HCT116 (cell line): ENCODE measurements around the gene C4BPB. TPM values are rescaled to one million over a fixed set of nuclear protein-coding genes. Genes with fewer than 3 reads are reported as not detected.

ENCODE experiments used
- ATAC-seq: fragments of 200-7000 bp; cut with Tn5 transposase; 2 replicates; pipeline ENCODE4 v1.9.1; 2020; ENCODE audit warnings: mild to moderate bottlenecking, moderate library complexity
- BruUV-seq: library from RNA; stranded (reverse); fragments of 400-500 nt; replicated peaks from 2 replicates; lab custom pipeline; 2021; lab: Mats Ljungman, UMichigan
- CTCF ChIA-PET: fragments of 300-600 bp; sonication (Branson Sonifier 250); formaldehyde crosslinking; loops from one replicate; lab custom pipeline; 2021; ENCODE audit warnings: antibody characterized with exemption; lab: Charles Lee
- POLR2A ChIA-PET: fragments of 300-600, 350-600 bp; sonication (Branson Sonifier 250); formaldehyde crosslinking; loops from one replicate; lab custom pipeline; 2021; ENCODE audit warnings: antibody characterized with exemption; lab: Charles Lee
- RAD21 ChIA-PET, 2 experiments: fragments of 300-600 bp; sonication (Branson Sonifier 250); formaldehyde crosslinking; loops; one replicate each; lab custom pipeline; 2023; ENCODE audit warnings: low total read pairs in 2 of 2; ENCODE audit not compliant: uncharacterized antibody in 2 of 2, unreplicated experiment in 2 of 2, low non-redundant PET in 1 of 2; lab: Charles Lee
- DNase-seq: peaks from one replicate; pipeline ENCODE4 v3.0.0-alpha.2; 2010; ENCODE audit warnings: low read depth, low spot score
- H2AFZ ChIP-seq: fragments of 200-600 bp; shearing (Covaris generic), sonication (generic); 2 replicates; pipeline ENCODE4 v1.6.1; 2017; ENCODE audit warnings: low read depth, mixed run types, mixed read lengths, antibody characterized with exemption, low read length; ENCODE audit not compliant: poor library complexity, severe bottlenecking
- H3K27ac ChIP-seq: 2 replicates; pipeline ENCODE4 v1.5.1; 2012; ENCODE audit warnings: low read depth, low read length
- H3K27me3 ChIP-seq: fragments of 200-600 bp; sonication (generic); 2 replicates; pipeline ENCODE4 v1.6.1; 2016; ENCODE audit warnings: mixed run types, low read length, mixed read lengths; ENCODE audit not compliant: insufficient read depth
- H3K36me3 ChIP-seq, 2 experiments: fragments of 200-500 bp in 1 of 2; fragments of 200-600 bp in 1 of 2; sonication (Bioruptor generic) in 1 of 2; sonication (generic) in 1 of 2; 2 replicates each; pipeline versions ENCODE4 v1.5.1 to v1.6.1; 2014 to 2016; ENCODE audit warnings: low read length in 2 of 2, inconsistent platforms in 1 of 2, mixed read lengths in 1 of 2, mixed run types in 1 of 2; ENCODE audit not compliant: insufficient read depth in 2 of 2, control insufficient read depth in 1 of 2
- H3K4me1 ChIP-seq, 2 experiments: fragments of 200-600 bp in 1 of 2; sonication (generic) in 1 of 2; 2 replicates each; pipeline versions ENCODE4 v1.5.1 to v1.6.1; 2012 to 2017; ENCODE audit warnings: low read length in 2 of 2, inconsistent platforms in 1 of 2, mild to moderate bottlenecking in 1 of 2, mixed read lengths in 1 of 2, mixed run types in 1 of 2, moderate library complexity in 1 of 2; ENCODE audit not compliant: insufficient read depth in 2 of 2, control insufficient read depth in 1 of 2
- H3K4me2 ChIP-seq: fragments of 200-600 bp; sonication (generic); 2 replicates; pipeline ENCODE4 v1.6.1; 2017; ENCODE audit warnings: mixed run types, low read length, mixed read lengths
- H3K4me3 ChIP-seq, 2 experiments: fragments of 200-600 bp in 1 of 2; sonication (generic) in 1 of 2; replicated peaks in 1 of 2; 2 replicates each; pipeline ENCODE4 v1.5.1; 2011 to 2016; ENCODE audit warnings: low read length in 2 of 2, control low read depth in 1 of 2, low read depth in 1 of 2, mild to moderate bottlenecking in 1 of 2, mixed read lengths in 1 of 2, mixed run types in 1 of 2
- H3K79me2 ChIP-seq: fragments of 200-600 bp; sonication (generic); 2 replicates; pipeline ENCODE4 v1.6.1; 2017; ENCODE audit warnings: mild to moderate bottlenecking, mixed run types, low read length, moderate library complexity, mixed read lengths; ENCODE audit not compliant: insufficient read depth
- H3K9ac ChIP-seq: fragments of 200-600 bp; sonication (generic); 2 replicates; pipeline ENCODE4 v1.6.1; 2016; ENCODE audit warnings: low read length, mixed read lengths
- H3K9me2 ChIP-seq: fragments of 200-600 bp; sonication (generic), shearing (Covaris generic); 2 replicates; pipeline ENCODE4 v1.6.1; 2017; ENCODE audit warnings: mixed run types, mild to moderate bottlenecking, moderate library complexity; ENCODE audit not compliant: insufficient read depth
- H3K9me3 ChIP-seq, 2 experiments: fragments of 200-500 bp in 1 of 2; fragments of 200-600 bp in 1 of 2; sonication (Bioruptor generic) in 1 of 2; sonication (generic) in 1 of 2; 2 replicates each; pipeline ENCODE4 v1.6.1; 2014 to 2017; ENCODE audit warnings: low read length in 2 of 2, mixed read lengths in 2 of 2, inconsistent platforms in 1 of 2, low read depth in 1 of 2, mild to moderate bottlenecking in 1 of 2, mixed run types in 1 of 2, moderate library complexity in 1 of 2; ENCODE audit not compliant: control insufficient read depth in 1 of 2, insufficient read depth in 1 of 2
- H4K20me1 ChIP-seq: fragments of 200-600 bp; sonication (generic), shearing (Covaris generic); 2 replicates; pipeline ENCODE4 v1.6.1; 2017; ENCODE audit warnings: mixed run types, mild to moderate bottlenecking, moderate library complexity; ENCODE audit not compliant: insufficient read depth
- CEBPB ChIP-seq: IDR thresholded peaks from 2 replicates; pipeline ENCODE4 v1.6.1; 2012; ENCODE audit warnings: low read depth
- ELF1 ChIP-seq: IDR thresholded peaks from 2 replicates; pipeline ENCODE4 v1.6.1; 2012; ENCODE audit warnings: low read depth, borderline replicate concordance
- EZH2 ChIP-seq: fragments of 200-600 bp; sonication (generic); IDR thresholded peaks from 2 replicates; pipeline ENCODE4 v1.6.1; 2017; ENCODE audit warnings: antibody characterized with exemption, mixed run types
- FOSL1 ChIP-seq: IDR thresholded peaks from 2 replicates; pipeline ENCODE4 v1.6.1; 2012; ENCODE audit warnings: low read depth
- POLR2A ChIP-seq: IDR thresholded peaks from 2 replicates; pipeline ENCODE4 v1.7.0; 2011; ENCODE audit warnings: borderline replicate concordance; ENCODE audit not compliant: insufficient read depth, insufficient read length; ENCODE audit errors: extremely low read depth
- SIN3A ChIP-seq: IDR thresholded peaks from 2 replicates; pipeline ENCODE4 v1.6.1; 2012; ENCODE audit warnings: low read depth
- YY1 ChIP-seq: IDR thresholded peaks from 2 replicates; pipeline ENCODE4 v1.6.1; 2011; ENCODE audit warnings: low read length, low read depth, moderate library complexity, mild to moderate bottlenecking; ENCODE audit not compliant: insufficient replicate concordance; ENCODE audit errors: extremely low read depth
- ZBTB33 ChIP-seq: IDR thresholded peaks from 2 replicates; pipeline ENCODE4 v1.6.1; 2011; ENCODE audit warnings: mild to moderate bottlenecking, low read length, moderate library complexity; ENCODE audit not compliant: insufficient replicate concordance; ENCODE audit errors: extremely low read depth
- ZNF274 ChIP-seq: fragments of 200-500 bp; sonication (Bioruptor generic); IDR thresholded peaks from 2 replicates; pipeline ENCODE4 v1.6.1; 2014; ENCODE audit warnings: mild to moderate bottlenecking, low read depth, low read length, inconsistent platforms
- intact Hi-C: fragments of 100-400 bp; cut with micrococcal nuclease; formaldehyde crosslinking; loops from 2 replicates; pipeline ENCODE4 v1.10.0; 2022
- total RNA-seq: library from RNA; stranded (reverse); gene quantifications from one replicate; pipeline ENCODE4 v1.2.1, GENCODE V29; 2021; ENCODE audit not compliant: unreplicated experiment
- TF ChIP-seq, protein P1 (sequence below): IDR thresholded peaks from 2 replicates; pipeline ENCODE4 v1.6.1; 2012
- TF ChIP-seq, protein P2 (sequence below): IDR thresholded peaks from 2 replicates; pipeline ENCODE4 v1.6.1; 2012; ENCODE audit warnings: low read depth
- TF ChIP-seq, protein P3 (sequence below), 3 experiments: fragments of 200-600 bp in 1 of 3; sonication (generic) in 1 of 3; IDR thresholded peaks in 2 of 3; conservative IDR thresholded peaks in 1 of 3; 2 replicates each; pipeline ENCODE4 v1.5.1; 2012 to 2017; ENCODE audit warnings: low read depth in 2 of 3, low read length in 2 of 3, antibody characterized with exemption in 1 of 3, borderline replicate concordance in 1 of 3, control low read depth in 1 of 3, mild to moderate bottlenecking in 1 of 3, mixed read lengths in 1 of 3, mixed run types in 1 of 3, moderate library complexity in 1 of 3; ENCODE audit not compliant: insufficient read depth in 1 of 3

C4BPB gene
- total RNA-seq, 1 experiment from 2014 or later: not detected

GRCh38 chr1:207054491-207054890 lies 34.2 kb upstream of the C4BPB start:
- Histone ChIP-seq H3K9ac (no peak overlapping the region), H3K27me3 (no peaks in the 10 kb centered on the region), H3K79me2 (peaks cover 13% of the 10 kb centered on the region), H4K20me1 (no peaks in the 10 kb centered on the region), H3K4me1 (peaks cover 8 to 23% of the 10 kb centered on the region in 2 experiments), H3K4me3 (no peak overlapping the region), H3K27ac (no peak overlapping the region), H3K4me2 (no peak overlapping the region), H3K36me3 (peaks cover 0 to under 1% of the 10 kb centered on the region in 2 experiments; a peak in 1 of 4 replicates), H3K9me2 (no peaks in the 10 kb centered on the region), H3K9me3 (no peaks in the 10 kb centered on the region), H2AFZ (no peak overlapping the region)
- ChIA-PET RAD21 (no interaction called here), CTCF (no interaction called here), POLR2A (no interaction called here)
- TF ChIP-seq CEBPB (no peak), FOSL1 (no peak), POLR2A (no peak), ZBTB33 (no peak), ELF1 (no peak), EZH2 (no peak), ZNF274 (no peak), YY1 (no peak), SIN3A (no peak)
- TF ChIP-seq, protein P1, sequence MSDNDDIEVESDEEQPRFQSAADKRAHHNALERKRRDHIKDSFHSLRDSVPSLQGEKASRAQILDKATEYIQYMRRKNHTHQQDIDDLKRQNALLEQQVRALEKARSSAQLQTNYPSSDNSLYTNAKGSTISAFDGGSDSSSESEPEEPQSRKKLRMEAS: no peak
- TF ChIP-seq, protein P2, sequence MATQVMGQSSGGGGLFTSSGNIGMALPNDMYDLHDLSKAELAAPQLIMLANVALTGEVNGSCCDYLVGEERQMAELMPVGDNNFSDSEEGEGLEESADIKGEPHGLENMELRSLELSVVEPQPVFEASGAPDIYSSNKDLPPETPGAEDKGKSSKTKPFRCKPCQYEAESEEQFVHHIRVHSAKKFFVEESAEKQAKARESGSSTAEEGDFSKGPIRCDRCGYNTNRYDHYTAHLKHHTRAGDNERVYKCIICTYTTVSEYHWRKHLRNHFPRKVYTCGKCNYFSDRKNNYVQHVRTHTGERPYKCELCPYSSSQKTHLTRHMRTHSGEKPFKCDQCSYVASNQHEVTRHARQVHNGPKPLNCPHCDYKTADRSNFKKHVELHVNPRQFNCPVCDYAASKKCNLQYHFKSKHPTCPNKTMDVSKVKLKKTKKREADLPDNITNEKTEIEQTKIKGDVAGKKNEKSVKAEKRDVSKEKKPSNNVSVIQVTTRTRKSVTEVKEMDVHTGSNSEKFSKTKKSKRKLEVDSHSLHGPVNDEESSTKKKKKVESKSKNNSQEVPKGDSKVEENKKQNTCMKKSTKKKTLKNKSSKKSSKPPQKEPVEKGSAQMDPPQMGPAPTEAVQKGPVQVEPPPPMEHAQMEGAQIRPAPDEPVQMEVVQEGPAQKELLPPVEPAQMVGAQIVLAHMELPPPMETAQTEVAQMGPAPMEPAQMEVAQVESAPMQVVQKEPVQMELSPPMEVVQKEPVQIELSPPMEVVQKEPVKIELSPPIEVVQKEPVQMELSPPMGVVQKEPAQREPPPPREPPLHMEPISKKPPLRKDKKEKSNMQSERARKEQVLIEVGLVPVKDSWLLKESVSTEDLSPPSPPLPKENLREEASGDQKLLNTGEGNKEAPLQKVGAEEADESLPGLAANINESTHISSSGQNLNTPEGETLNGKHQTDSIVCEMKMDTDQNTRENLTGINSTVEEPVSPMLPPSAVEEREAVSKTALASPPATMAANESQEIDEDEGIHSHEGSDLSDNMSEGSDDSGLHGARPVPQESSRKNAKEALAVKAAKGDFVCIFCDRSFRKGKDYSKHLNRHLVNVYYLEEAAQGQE: no peak
- TF ChIP-seq, protein P3, sequence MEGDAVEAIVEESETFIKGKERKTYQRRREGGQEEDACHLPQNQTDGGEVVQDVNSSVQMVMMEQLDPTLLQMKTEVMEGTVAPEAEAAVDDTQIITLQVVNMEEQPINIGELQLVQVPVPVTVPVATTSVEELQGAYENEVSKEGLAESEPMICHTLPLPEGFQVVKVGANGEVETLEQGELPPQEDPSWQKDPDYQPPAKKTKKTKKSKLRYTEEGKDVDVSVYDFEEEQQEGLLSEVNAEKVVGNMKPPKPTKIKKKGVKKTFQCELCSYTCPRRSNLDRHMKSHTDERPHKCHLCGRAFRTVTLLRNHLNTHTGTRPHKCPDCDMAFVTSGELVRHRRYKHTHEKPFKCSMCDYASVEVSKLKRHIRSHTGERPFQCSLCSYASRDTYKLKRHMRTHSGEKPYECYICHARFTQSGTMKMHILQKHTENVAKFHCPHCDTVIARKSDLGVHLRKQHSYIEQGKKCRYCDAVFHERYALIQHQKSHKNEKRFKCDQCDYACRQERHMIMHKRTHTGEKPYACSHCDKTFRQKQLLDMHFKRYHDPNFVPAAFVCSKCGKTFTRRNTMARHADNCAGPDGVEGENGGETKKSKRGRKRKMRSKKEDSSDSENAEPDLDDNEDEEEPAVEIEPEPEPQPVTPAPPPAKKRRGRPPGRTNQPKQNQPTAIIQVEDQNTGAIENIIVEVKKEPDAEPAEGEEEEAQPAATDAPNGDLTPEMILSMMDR (IDR thresholded peaks at IDR 0.05 in 2 of 3, conservative IDR thresholded peaks at IDR 0.05 in 1 of 3; ENCODE audit: borderline replicate concordance in 1 of 3, insufficient read depth in 1 of 3, low read depth in 2 of 3, low read length in 2 of 3): no peak
- no peak for DNase-seq
- BruUV-seq: no TSS peak
- intact Hi-C loops: no loop called here
- ATAC-seq: no peak
